OCI-LY7 (cell line): ENCODE results near the gene TAF7. TPM values are rescaled to one million over a fixed set of nuclear protein-coding genes. Genes with fewer than 3 reads are reported as not detected.

Experiments
- BruUV-seq: library from RNA; stranded (reverse); fragments of 400-500 nt; replicated peaks from 2 replicates; lab custom pipeline; 2021; lab: Mats Ljungman, UMichigan
- CTCF ChIA-PET: fragments of 300-600 bp; sonication (Branson Sonifier 250); formaldehyde crosslinking; loops from one replicate; lab custom pipeline; 2022; ENCODE audit warnings: antibody characterized with exemption; ENCODE audit not compliant: unreplicated experiment; lab: Charles Lee
- POLR2A ChIA-PET: fragments of 300-600 bp; sonication (Branson Sonifier 250); formaldehyde crosslinking; loops from one replicate; lab custom pipeline; 2022; ENCODE audit warnings: antibody characterized with exemption; lab: Charles Lee
- DNase-seq: peaks from one replicate; pipeline ENCODE4 v3.0.0-alpha.2; 2015; ENCODE audit warnings: low spot score
- H2AFZ ChIP-seq: fragments of 200-600 bp; sonication (generic), shearing (Covaris generic); 2 replicates; pipeline ENCODE4 v1.6.1; 2014; ENCODE audit warnings: mild to moderate bottlenecking, antibody characterized with exemption, low read length, moderate library complexity
- H3K27ac ChIP-seq: fragments of 200-600 bp; sonication (generic); 2 replicates; pipeline ENCODE4 v1.5.1; 2014; ENCODE audit warnings: mixed run types, low read depth, mild to moderate bottlenecking, moderate library complexity, low read length, inconsistent platforms; ENCODE audit not compliant: poor library complexity, severe bottlenecking
- H3K36me3 ChIP-seq: fragments of 200-600 bp; sonication (generic); 2 replicates; pipeline ENCODE4 v1.6.1; 2014; ENCODE audit warnings: mild to moderate bottlenecking, antibody characterized with exemption, low read length, moderate library complexity, mixed read lengths; ENCODE audit not compliant: insufficient read depth
- H3K4me1 ChIP-seq: fragments of 200-600 bp; sonication (generic); 2 replicates; pipeline ENCODE4 v1.5.1; 2014; ENCODE audit warnings: mild to moderate bottlenecking, low read length; ENCODE audit not compliant: insufficient read depth, poor library complexity, severe bottlenecking
- H3K4me2 ChIP-seq: fragments of 200-600 bp; sonication (generic); 2 replicates; pipeline ENCODE4 v1.6.1; 2014; ENCODE audit warnings: mild to moderate bottlenecking, low read length
- H3K4me3 ChIP-seq: fragments of 200-600 bp; sonication (generic); 2 replicates; pipeline ENCODE4 v1.5.1; 2014; ENCODE audit warnings: mild to moderate bottlenecking, low read depth, low read length; ENCODE audit not compliant: poor library complexity, severe bottlenecking
- H3K79me2 ChIP-seq: fragments of 200-600 bp; sonication (generic); 2 replicates; pipeline ENCODE4 v1.6.1; 2016; ENCODE audit warnings: low read depth, mild to moderate bottlenecking, low read length, moderate library complexity, mixed read lengths; ENCODE audit not compliant: insufficient read depth
- H3K9me2 ChIP-seq: fragments of 200-600 bp; sonication (generic); 2 replicates; pipeline ENCODE4 v1.6.1; 2016; ENCODE audit warnings: mild to moderate bottlenecking, low read length, mixed read lengths; ENCODE audit not compliant: insufficient read depth
- H3K9me3 ChIP-seq: fragments of 200-600 bp; sonication (generic); 2 replicates; pipeline ENCODE4 v1.6.1; 2014; ENCODE audit warnings: mild to moderate bottlenecking, mixed run types, low read length, mixed read lengths
- H4K20me1 ChIP-seq: fragments of 200-600 bp; sonication (generic); 2 replicates; pipeline ENCODE4 v1.6.1; 2014; ENCODE audit warnings: mild to moderate bottlenecking, antibody characterized with exemption, low read length, moderate library complexity, mixed read lengths; ENCODE audit not compliant: insufficient read depth
- CTCF ChIP-seq: fragments of 200-600 bp; sonication (generic); conservative IDR thresholded peaks from 2 replicates; pipeline ENCODE4 v1.5.1; 2014; ENCODE audit warnings: mild to moderate bottlenecking, antibody characterized with exemption, low read length, moderate library complexity, mixed read lengths
- EZH2phosphoT487 ChIP-seq: fragments of 200-600 bp; sonication (generic); IDR thresholded peaks from 2 replicates; pipeline ENCODE4 v1.6.1; 2018; ENCODE audit warnings: low read depth, borderline replicate concordance, mild to moderate bottlenecking, mixed run types, antibody characterized with exemption, low read length, moderate library complexity, mixed read lengths
- intact Hi-C: fragments of 100-400 bp; cut with micrococcal nuclease; formaldehyde crosslinking; loops from one replicate; pipeline ENCODE4 v1.10.0; 2022; ENCODE audit not compliant: unreplicated experiment
- total RNA-seq, 2 experiments: library from RNA; depleted of rRNA in 1 of 2; stranded (reverse); fragments of >200 nt in 1 of 2; shearing (Covaris generic) in 1 of 2; gene quantifications; 2 replicates each; pipeline ENCODE4 v1.2.3, GENCODE V29; 2014 to 2022

TAF7 gene
- total RNA-seq, 2 experiments from 2014 or later, result 103 to 115 TPM

GRCh38 chr5:141298376-141298775 is 22.2 kb downstream of the TAF7 start:
- ChIA-PET POLR2A (no interaction called here), CTCF (no interaction called here)
- Histone ChIP-seq H3K27ac (no peak overlapping the region), H3K36me3 (no peaks in the 10 kb centered on the region), H2AFZ (no peak overlapping the region), H4K20me1 (no peaks in the 10 kb centered on the region), H3K9me3 (peaks cover 3% of the 10 kb centered on the region; the same call in 1 of the 2 replicates), H3K4me2 (no peak overlapping the region), H3K9me2 (no peaks in the 10 kb centered on the region), H3K4me3 (no peak overlapping the region), H3K4me1 (no peaks in the 10 kb centered on the region), H3K79me2 (no peaks in the 10 kb centered on the region)
- intact Hi-C loops, result no loop called here
- no peak for TF ChIP-seq CTCF
- no peak for TF ChIP-seq EZH2phosphoT487
- no TSS peak for BruUV-seq
- DNase-seq, result no peak

GRCh38 chr5:141272906-141273305 is 47.7 kb downstream of the TAF7 start:
- TF ChIP-seq CTCF (peak; percentile 77), EZH2phosphoT487 (no peak)
- H4K20me1 ChIP-seq, result no peaks in the 10 kb centered on the region
- no peaks in the 10 kb centered on the region for H3K36me3 ChIP-seq
- CTCF ChIA-PET, result no interaction called here
- H3K9me2 ChIP-seq, result no peaks in the 10 kb centered on the region
- DNase-seq, result peak; percentile 23
- H3K4me2 ChIP-seq, result no peak overlapping the region
- H3K27ac ChIP-seq, result no peak overlapping the region
- no peaks in the 10 kb centered on the region for H3K79me2 ChIP-seq
- H2AFZ ChIP-seq, result no peak overlapping the region
- H3K4me3 ChIP-seq, result no peak overlapping the region
- intact Hi-C loops, result no loop called here
- BruUV-seq, result no TSS peak
- POLR2A ChIA-PET, result no interaction called here
- H3K4me1 ChIP-seq, result no peaks in the 10 kb centered on the region
- H3K9me3 ChIP-seq, result 0 out of 2 replicates have a peak, but pooled peaks cover 3% of the 10 kb centered on the region

- Histone ChIP-seq H3K4me2 (no peak overlapping the region), H3K36me3 (no peaks in the 10 kb centered on the region), H2AFZ (no peak overlapping the region), H3K4me1 (no peaks in the 10 kb centered on the region), H3K79me2 (no peaks in the 10 kb centered on the region), H3K27ac (no peak overlapping the region), H4K20me1 (no peaks in the 10 kb centered on the region), H3K4me3 (no peak overlapping the region), H3K9me2 (no peaks in the 10 kb centered on the region), H3K9me3 (0 out of 2 replicates have a peak, but pooled peaks cover 3% of the 10 kb centered on the region)
- DNase-seq, result no peak
- intact Hi-C loops, result no loop called here
- ChIA-PET CTCF (no interaction called here), POLR2A (interaction anchor here (0.6 to 0.7 kb wide), 3 partner anchors 13 to 774 kb away, joined by 3 read pairs; partner anchors contain the start of gene PCDHGB4)
- TF ChIP-seq EZH2phosphoT487 (no peak), CTCF (no peak)
- BruUV-seq, result no TSS peak
These were observed 51.4 kb downstream of the TAF7 start for GRCh38 chr5:141269195-141269594.
